Activated CD8-positive, alpha-beta memory T cell treated with anti-CD3 and anti-CD28 coated beads, Interleukin-2, amount 10 ng/mL, durations not matched to agents 7 days and 5 days (primary cell): ENCODE results near the gene GNG12. TPM values are rescaled to one million over a fixed set of nuclear protein-coding genes. Genes with fewer than 3 reads are reported as not detected.

ENCODE experiments used
- ATAC-seq: fragments of 150-1000 bp; cut with Tn5 transposase; one replicate; pipeline ENCODE4 v1.10.0; 2021; ENCODE audit warnings: moderate library complexity
- CTCF ChIA-PET: fragments of 350-600 bp; sonication (Branson Sonifier 250); formaldehyde crosslinking; loops from one replicate; lab custom pipeline; 2021; ENCODE audit warnings: antibody characterized with exemption; lab: Charles Lee
- DNase-seq: peaks from one replicate; pipeline ENCODE4 v3.0.0-alpha.2; 2020
- H3K27ac Mint-ChIP-seq: one replicate; pipeline ENCODE4 v1.8.0; 2021; ENCODE audit warnings: mild to moderate bottlenecking, mixed read lengths
- H3K27me3 Mint-ChIP-seq: one replicate; pipeline ENCODE4 v1.8.0; 2021; ENCODE audit warnings: mixed read lengths
- H3K36me3 Mint-ChIP-seq: one replicate; pipeline ENCODE4 v1.8.0; 2021; ENCODE audit warnings: mild to moderate bottlenecking, mixed read lengths
- H3K4me1 Mint-ChIP-seq: one replicate; pipeline ENCODE4 v1.8.0; 2021; ENCODE audit warnings: mixed read lengths
- H3K4me3 Mint-ChIP-seq: one replicate; pipeline ENCODE4 v1.8.0; 2021; ENCODE audit warnings: mild to moderate bottlenecking, moderate library complexity, mixed read lengths
- H3K9me3 Mint-ChIP-seq: one replicate; pipeline ENCODE4 v1.8.0; 2022; ENCODE audit warnings: low read depth, mixed read lengths
- total RNA-seq, 2 experiments: library from RNA; stranded (reverse); gene quantifications; one replicate each; pipeline ENCODE4 v1.2.3, GENCODE V29; 2021

GNG12 gene
- total RNA-seq, 2 experiments from 2014 or later = 0.33 TPM; not detected in 1

GRCh38 chr1:67853704-67854103, 20.4 kb upstream of the GNG12 start:
- ATAC-seq (no peak), DNase-seq (no peak)
- H3K36me3 Mint-ChIP-seq = no peaks in the 10 kb centered on the region
- H3K4me3 Mint-ChIP-seq = no peak overlapping the region
- CTCF ChIA-PET = no interaction called here
- no peaks in the 10 kb centered on the region for H3K9me3 Mint-ChIP-seq
- H3K4me1 Mint-ChIP-seq = no peaks in the 10 kb centered on the region
- no peak overlapping the region for H3K27ac Mint-ChIP-seq
- peaks cover 11% of the 10 kb centered on the region for H3K27me3 Mint-ChIP-seq

GRCh38 chr1:67851800-67852199, 18.5 kb upstream of the GNG12 start:
- CTCF ChIA-PET = no interaction called here
- no peaks in the 10 kb centered on the region for H3K9me3 Mint-ChIP-seq

GRCh38 chr1:67850611-67851075, 17.4 kb upstream of the GNG12 start:
- Mint-ChIP-seq H3K27me3 (peaks cover 18% of the 10 kb centered on the region), H3K4me3 (no peak overlapping the region), H3K9me3 (no peaks in the 10 kb centered on the region), H3K4me1 (no peaks in the 10 kb centered on the region), H3K27ac (no peak overlapping the region), H3K36me3 (no peaks in the 10 kb centered on the region)
- no peak for DNase-seq
- CTCF ChIA-PET = interaction anchor here (0.8 to 1.6 kb wide), 6 partner anchors 14 to 1887 kb away, joined by 3 to 5 read pairs (median 3); partner anchors contain the start of gene GNG12
- ATAC-seq = no peak

More at GRCh38 chr1:67851800-67852199, 18.5 kb upstream of the GNG12 start:
- Mint-ChIP-seq H3K27ac (no peak overlapping the region), H3K4me1 (no peaks in the 10 kb centered on the region), H3K4me3 (no peak overlapping the region), H3K36me3 (no peaks in the 10 kb centered on the region), H3K27me3 (peaks cover 14% of the 10 kb centered on the region)
- ATAC-seq (no peak), DNase-seq (no peak)

DNA sequence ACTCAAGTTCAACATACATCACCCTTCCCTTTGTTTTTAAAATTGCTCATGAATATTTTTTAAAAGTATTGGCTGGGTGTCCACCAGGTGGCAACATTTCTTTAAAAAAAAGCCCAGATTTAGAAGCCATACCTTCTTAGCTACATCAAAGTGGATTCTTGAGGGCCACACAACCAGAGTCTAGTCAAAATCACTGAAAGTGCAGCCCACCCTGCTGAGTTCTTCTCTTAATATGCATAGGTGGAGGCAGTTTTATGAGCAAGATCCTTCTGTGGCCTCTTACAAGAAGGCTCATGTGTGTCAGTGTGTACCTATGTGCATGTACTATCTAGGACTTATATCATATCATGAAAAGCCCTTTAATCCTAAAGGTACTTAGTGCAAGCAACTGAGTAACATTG, 16.9 kb upstream of the GNG12 start:
- CTCF ChIA-PET = interaction anchor here (0.8 to 1.6 kb wide), 5 partner anchors 14 to 1888 kb away, joined by 3 to 5 read pairs (median 3); no protein-coding TSS in a partner anchor
- no peaks in the 10 kb centered on the region for H3K36me3 Mint-ChIP-seq
- H3K27ac Mint-ChIP-seq = no peak overlapping the region
- ATAC-seq = no peak
- no peak for DNase-seq
- peaks cover 17% of the 10 kb centered on the region for H3K27me3 Mint-ChIP-seq
- no peaks in the 10 kb centered on the region for H3K4me1 Mint-ChIP-seq
- H3K4me3 Mint-ChIP-seq = no peak overlapping the region
- no peaks in the 10 kb centered on the region for H3K9me3 Mint-ChIP-seq

- H3K4me3 Mint-ChIP-seq = no peak overlapping the region
- H3K9me3 Mint-ChIP-seq = no peaks in the 10 kb centered on the region
- DNase-seq (no peak), ATAC-seq (no peak)
- CTCF ChIA-PET = interaction anchor here (0.7 kb wide), 1 partner anchor 87 kb away, joined by 3 read pairs; no protein-coding TSS in a partner anchor
- no peaks in the 10 kb centered on the region for H3K4me1 Mint-ChIP-seq
- no peaks in the 10 kb centered on the region for H3K36me3 Mint-ChIP-seq
- peaks cover 30% of the 10 kb centered on the region for H3K27me3 Mint-ChIP-seq
- H3K27ac Mint-ChIP-seq = no peak overlapping the region
Measured at GRCh38 chr1:67847466-67847865, 14.2 kb upstream of the GNG12 start.

DNA sequence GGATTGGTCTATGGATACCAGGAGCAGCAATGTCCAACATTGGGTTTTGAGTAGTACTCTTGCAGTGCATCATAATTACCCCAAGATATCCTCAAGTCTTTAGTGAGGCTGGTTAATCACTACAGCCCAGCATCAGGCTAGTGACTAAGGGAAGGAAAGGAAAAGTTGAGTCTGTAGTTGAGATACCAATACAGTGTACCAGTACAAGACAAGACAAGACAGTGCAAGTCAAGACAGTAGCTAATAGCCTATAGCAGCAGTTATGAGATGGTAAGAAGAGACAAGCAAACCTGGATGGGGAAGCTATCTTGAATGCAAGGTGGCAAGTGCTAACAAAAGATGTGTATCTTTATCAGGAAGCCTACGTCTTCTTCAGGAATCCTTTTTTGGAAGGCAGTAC, 13.3 kb upstream of the GNG12 start:
- H3K9me3 Mint-ChIP-seq = no peaks in the 10 kb centered on the region
- CTCF ChIA-PET = no interaction called here
- H3K36me3 Mint-ChIP-seq = no peaks in the 10 kb centered on the region
- H3K4me3 Mint-ChIP-seq = no peak overlapping the region
- no peak overlapping the region for H3K27ac Mint-ChIP-seq
- peaks cover 32% of the 10 kb centered on the region for H3K27me3 Mint-ChIP-seq
- DNase-seq = no peak
- no peak for ATAC-seq
- no peaks in the 10 kb centered on the region for H3K4me1 Mint-ChIP-seq

DNA sequence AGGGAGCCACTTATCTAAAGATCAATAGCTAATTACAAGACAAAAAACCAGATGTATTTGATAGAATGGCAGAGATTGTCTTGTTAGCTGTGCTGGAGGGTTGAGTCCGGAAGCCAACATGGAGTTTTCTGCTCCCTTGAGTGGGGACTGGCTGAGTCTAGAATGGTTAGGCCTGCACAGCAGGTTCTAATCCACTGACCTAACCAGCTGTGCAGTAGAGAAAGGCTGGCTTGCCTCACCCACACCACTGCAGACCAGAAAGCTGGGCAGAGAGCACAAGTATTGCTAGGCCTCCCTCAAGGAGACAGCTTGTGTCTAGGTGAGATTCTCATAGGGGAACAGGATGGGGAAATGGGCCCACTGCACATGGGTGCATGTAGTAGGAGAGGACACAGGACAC, 11.7 kb upstream of the GNG12 start:
- Mint-ChIP-seq H3K4me1 (no peaks in the 10 kb centered on the region), H3K4me3 (no peak overlapping the region), H3K27me3 (peaks cover 45% of the 10 kb centered on the region), H3K9me3 (no peaks in the 10 kb centered on the region), H3K36me3 (no peaks in the 10 kb centered on the region), H3K27ac (no peak overlapping the region)
- DNase-seq = no peak
- CTCF ChIA-PET = no interaction called here
- ATAC-seq = no peak

GRCh38 chr1:67843746-67844145, 10.5 kb upstream of the GNG12 start:
- H3K36me3 Mint-ChIP-seq = no peaks in the 10 kb centered on the region
- H3K4me1 Mint-ChIP-seq = no peaks in the 10 kb centered on the region
- no peak for DNase-seq
- no peak overlapping the region for H3K4me3 Mint-ChIP-seq
- no peak for ATAC-seq
- peaks cover 48% of the 10 kb centered on the region for H3K27me3 Mint-ChIP-seq
- CTCF ChIA-PET = no interaction called here
- H3K27ac Mint-ChIP-seq = no peak overlapping the region
- no peaks in the 10 kb centered on the region for H3K9me3 Mint-ChIP-seq

DNA sequence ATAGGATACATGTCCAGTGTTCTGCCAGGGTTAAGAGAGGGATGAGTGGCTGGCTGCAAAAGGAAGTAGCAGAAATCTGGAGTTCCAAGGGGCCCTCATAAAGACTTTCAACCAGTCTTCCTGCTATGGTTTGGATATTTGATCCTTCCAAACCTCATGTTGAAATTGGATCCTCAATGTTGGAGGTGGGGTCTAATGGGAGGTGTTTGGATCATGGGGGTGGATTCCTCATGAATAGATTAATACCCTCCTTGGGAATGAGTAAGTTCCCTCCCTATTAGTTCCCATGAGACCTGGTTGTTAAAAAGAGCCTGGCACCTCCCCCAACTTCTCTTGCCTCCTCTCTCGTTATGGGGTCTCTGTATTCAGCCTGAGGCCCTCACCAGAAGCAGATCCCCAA, 10.1 kb upstream of the GNG12 start:
- ATAC-seq (no peak), DNase-seq (no peak)
- no peak overlapping the region for H3K4me3 Mint-ChIP-seq
- H3K36me3 Mint-ChIP-seq = no peaks in the 10 kb centered on the region
- CTCF ChIA-PET = no interaction called here
- peaks cover 51% of the 10 kb centered on the region for H3K27me3 Mint-ChIP-seq
- no peak overlapping the region for H3K27ac Mint-ChIP-seq
- H3K4me1 Mint-ChIP-seq = no peaks in the 10 kb centered on the region
- no peaks in the 10 kb centered on the region for H3K9me3 Mint-ChIP-seq

DNA sequence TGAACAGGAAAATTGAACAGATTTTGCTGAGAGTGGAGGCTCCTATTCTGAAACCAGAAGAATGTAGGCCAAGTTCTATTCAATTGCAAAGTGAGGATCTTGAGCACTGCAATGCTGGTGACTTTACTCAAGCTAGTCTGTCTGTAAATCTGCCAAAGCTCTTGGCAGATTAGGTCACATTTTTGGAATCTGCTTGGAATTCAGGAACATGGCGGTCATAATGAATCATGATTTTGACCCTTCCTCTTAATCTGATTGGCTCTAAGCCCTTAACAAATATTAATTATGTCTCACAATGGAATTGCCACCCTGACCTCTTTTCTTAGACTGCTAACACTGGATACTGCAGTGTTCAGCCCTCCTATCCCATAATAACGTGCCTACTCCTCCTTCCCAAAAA, 7.2 kb upstream of the GNG12 start:
- Mint-ChIP-seq H3K4me1 (no peaks in the 10 kb centered on the region), H3K27ac (no peak overlapping the region), H3K4me3 (no peak overlapping the region), H3K36me3 (no peaks in the 10 kb centered on the region), H3K9me3 (no peaks in the 10 kb centered on the region), H3K27me3 (peaks cover 70% of the 10 kb centered on the region)
- ATAC-seq (no peak), DNase-seq (no peak)
- CTCF ChIA-PET = no interaction called here

DNA sequence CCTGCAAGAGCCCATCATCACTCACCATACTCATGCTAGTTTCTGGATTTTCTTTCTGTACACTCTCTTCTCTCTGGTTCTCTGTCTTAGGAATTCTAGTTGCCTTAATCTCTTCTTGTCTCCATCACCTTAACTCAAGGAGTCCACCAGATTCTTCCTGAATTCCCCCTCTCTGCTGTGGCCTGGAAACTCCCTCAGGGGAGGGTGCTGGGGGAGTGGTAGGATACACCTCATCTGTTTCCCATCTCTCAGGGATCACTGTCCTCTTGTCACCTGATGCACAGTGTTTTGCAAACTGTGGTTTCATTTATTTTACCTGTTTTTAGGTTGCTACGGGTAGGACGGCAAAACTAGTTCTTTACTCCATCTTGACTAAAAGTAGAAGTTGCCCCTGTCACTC, 6.6 kb upstream of the GNG12 start:
- ATAC-seq = no peak
- H3K36me3 Mint-ChIP-seq = no peaks in the 10 kb centered on the region
- peaks cover under 1% of the 10 kb centered on the region for H3K4me1 Mint-ChIP-seq
- DNase-seq = no peak
- no peak overlapping the region for H3K27ac Mint-ChIP-seq
- H3K9me3 Mint-ChIP-seq = no peaks in the 10 kb centered on the region
- peaks cover 70% of the 10 kb centered on the region for H3K27me3 Mint-ChIP-seq
- CTCF ChIA-PET = no interaction called here
- H3K4me3 Mint-ChIP-seq = no peak overlapping the region

DNA sequence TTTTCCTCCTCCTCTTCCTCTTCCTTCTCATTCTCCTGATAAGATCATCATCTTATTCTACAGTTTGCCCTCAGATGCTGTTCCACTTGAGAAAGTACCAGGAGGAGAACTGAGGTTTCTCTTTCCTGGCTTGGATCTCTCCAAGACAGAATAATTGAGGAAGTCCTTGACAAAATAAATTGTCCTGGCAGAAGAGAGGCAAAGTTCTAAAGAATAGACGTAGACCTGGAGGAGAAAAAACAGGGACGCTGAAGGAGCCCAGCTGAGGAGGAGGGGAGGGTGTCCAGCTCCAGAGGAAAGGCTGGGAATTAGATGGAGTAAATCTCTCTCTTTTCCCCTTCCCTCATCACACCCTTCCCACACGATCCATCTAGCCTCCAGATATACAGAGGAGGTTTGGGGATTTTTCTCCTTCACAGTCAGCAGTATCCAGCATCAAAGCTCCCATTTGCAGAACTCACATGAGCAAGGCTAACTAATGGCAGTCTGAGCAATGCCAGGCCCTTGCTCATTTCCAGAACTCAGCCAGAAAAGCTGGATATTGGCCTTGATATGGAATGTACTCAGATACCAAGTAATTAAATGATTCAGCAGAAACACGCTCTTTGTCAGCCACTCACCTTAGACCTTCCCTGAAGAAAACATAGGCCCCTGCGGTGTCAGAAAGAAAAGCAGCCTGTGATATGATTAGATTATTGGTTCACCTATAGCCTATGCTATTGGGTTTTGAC, 5.1 kb upstream of the GNG12 start:
- peaks cover 10% of the 10 kb centered on the region for H3K4me1 Mint-ChIP-seq
- H3K27me3 Mint-ChIP-seq = peaks cover 81% of the 10 kb centered on the region
- ATAC-seq (no peak), DNase-seq (no peak)
- CTCF ChIA-PET = no interaction called here
- H3K9me3 Mint-ChIP-seq = no peaks in the 10 kb centered on the region
- no peak overlapping the region for H3K27ac Mint-ChIP-seq
- H3K4me3 Mint-ChIP-seq = no peak overlapping the region
- no peaks in the 10 kb centered on the region for H3K36me3 Mint-ChIP-seq

- no peak for ATAC-seq
- Mint-ChIP-seq H3K9me3 (no peaks in the 10 kb centered on the region), H3K4me1 (peaks cover 16% of the 10 kb centered on the region), H3K27ac (no peak overlapping the region), H3K4me3 (no peak overlapping the region), H3K36me3 (no peaks in the 10 kb centered on the region), H3K27me3 (peaks cover 81% of the 10 kb centered on the region)
- DNase-seq = no peak
- CTCF ChIA-PET = interaction anchor here (0.7 to 1.5 kb wide), 2 partner anchors 13 to 77 kb away, joined by 3 read pairs; no protein-coding TSS in a partner anchor
Measured at GRCh38 chr1:67836769-67837168, 3.5 kb upstream of the GNG12 start.
